ENCODE measurements around the gene LRRC4.

- TF ChIP-seq POLR2A (IDR thresholded peaks at IDR 0.05; ENCODE audit: low read depth, low read length) = no peak
- no peak for TF ChIP-seq TAF1 (IDR thresholded peaks at IDR 0.05; ENCODE audit: borderline replicate concordance, low read depth, low read length)
Measured at GRCh38 chr7:128000854-128001265, 30.4 kb downstream of the LRRC4 start.
